Heart left ventricle (tissue), 13 donors: ENCODE measurements around the gene G6PD.

Source experiments
- POLR2A ChIP-seq, 2 donors: fragments of 450-650 bp; IDR thresholded peaks; one replicate each; pipeline ENCODE4 v1.6.1; 2017; ENCODE audit warnings: antibody characterized with exemption in 2 of 2, mild to moderate bottlenecking in 2 of 2, moderate library complexity in 2 of 2
- TF ChIP-seq, protein P1 (sequence below), 12 donors: fragments of 200-600 bp; sonication (generic) in 4 of 12; IDR thresholded peaks; one replicate each; pipeline versions ENCODE4 v1.5.0 to v1.8.0; 2018 to 2022; ENCODE audit warnings: antibody characterized with exemption in 12 of 12, mild to moderate bottlenecking in 5 of 12
- donor health status: ischemic (EF 13 %, LVEDD 7.1; RV severe dilation, severe dysfunction).
- donor health status: DM: no; HTN: yes; CAD: no.
- donor health status: DM: no; HTN: no; CAD: no.
- donor health status: ischemic (EF 25% LVEDD 6.9; RV normal size, moderate dysfunction).
- donor health status: ischemic (EF 25% LVEDD 5.7; RV mildly dilated, moderate dysfunction).
- donor health status: ischemic (EF 35%, LVEDD 5.7; RV mildly dilated, moderate dysfunction).
- donor health status: nonischemic (EF 11% LVEDD 7.7; RV severe dilation, severe dysfunction).
- donor health status: DM: yes; HTN: yes; CAD: no.
- donor health status: PGD.
- donor health status: ischemic (EF 29% LVEDD 5.4; RV normal size, mild dysfunction).
- donor health status: nonischemic (EF 23%, LVEDD 6.1; RV moderate dilation, normal function).

GRCh38 chrX:154486396-154487207, 60.0 kb downstream of the G6PD start, which contains the start of gene UBL4A:
- TF ChIP-seq, protein P1, sequence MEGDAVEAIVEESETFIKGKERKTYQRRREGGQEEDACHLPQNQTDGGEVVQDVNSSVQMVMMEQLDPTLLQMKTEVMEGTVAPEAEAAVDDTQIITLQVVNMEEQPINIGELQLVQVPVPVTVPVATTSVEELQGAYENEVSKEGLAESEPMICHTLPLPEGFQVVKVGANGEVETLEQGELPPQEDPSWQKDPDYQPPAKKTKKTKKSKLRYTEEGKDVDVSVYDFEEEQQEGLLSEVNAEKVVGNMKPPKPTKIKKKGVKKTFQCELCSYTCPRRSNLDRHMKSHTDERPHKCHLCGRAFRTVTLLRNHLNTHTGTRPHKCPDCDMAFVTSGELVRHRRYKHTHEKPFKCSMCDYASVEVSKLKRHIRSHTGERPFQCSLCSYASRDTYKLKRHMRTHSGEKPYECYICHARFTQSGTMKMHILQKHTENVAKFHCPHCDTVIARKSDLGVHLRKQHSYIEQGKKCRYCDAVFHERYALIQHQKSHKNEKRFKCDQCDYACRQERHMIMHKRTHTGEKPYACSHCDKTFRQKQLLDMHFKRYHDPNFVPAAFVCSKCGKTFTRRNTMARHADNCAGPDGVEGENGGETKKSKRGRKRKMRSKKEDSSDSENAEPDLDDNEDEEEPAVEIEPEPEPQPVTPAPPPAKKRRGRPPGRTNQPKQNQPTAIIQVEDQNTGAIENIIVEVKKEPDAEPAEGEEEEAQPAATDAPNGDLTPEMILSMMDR (IDR thresholded peaks at IDR 0.05), result no peak
- TF ChIP-seq POLR2A (IDR thresholded peaks at IDR 0.05), result no peak
